IMR-90 (cell line): ENCODE data around the gene ZCCHC24. TPM values are rescaled to one million over a fixed set of nuclear protein-coding genes. Genes with fewer than 3 reads are reported as not detected.
A peak's percentile ranks its signal among the peaks of the same experiment; 100 is the strongest.

Source experiments
- ATAC-seq: fragments of 200-7000 bp; cut with Tn5 transposase; 2 replicates; pipeline ENCODE4 v1.9.1; 2020; ENCODE audit warnings: low read depth, mild to moderate bottlenecking, moderate library complexity
- BruUV-seq: library from RNA; stranded (reverse); fragments of 400-500 nt; replicated peaks from 2 replicates; lab custom pipeline; 2021; lab: Mats Ljungman, UMichigan
- CTCF ChIA-PET: fragments of 300-600 bp; formaldehyde crosslinking; extraction: SDS; loops from one replicate; lab custom pipeline; 2021; ENCODE audit warnings: antibody characterized with exemption; lab: Yijun Ruan, JAX
- POLR2A ChIA-PET: fragments of 300-600 bp; sonication (Branson Sonifier 250); formaldehyde crosslinking; loops from one replicate; lab custom pipeline; 2022; ENCODE audit warnings: antibody characterized with exemption; ENCODE audit not compliant: unreplicated experiment; lab: Charles Lee
- DNase-seq: peaks from one replicate; pipeline ENCODE4 v3.0.0; 2013
- H2AFZ ChIP-seq: replicated peaks from 2 replicates; pipeline ENCODE3; 2013; ENCODE audit warnings: low read length, mild to moderate bottlenecking; ENCODE audit not compliant: poor library complexity
- H2AK5ac ChIP-seq: 2 replicates; pipeline ENCODE4 v1.6.1; 2013; ENCODE audit warnings: low read depth, low read length, inconsistent platforms
- H2AK9ac ChIP-seq: replicated peaks from 2 replicates; pipeline ENCODE3; 2013; ENCODE audit warnings: mild to moderate bottlenecking, low read depth, low read length, moderate library complexity; ENCODE audit not compliant: poor library complexity
- H2BK120ac ChIP-seq: 2 replicates; pipeline ENCODE4 v1.6.1; 2013; ENCODE audit warnings: low read depth, low read length, inconsistent platforms
- H2BK15ac ChIP-seq: 3 replicates; pipeline ENCODE4 v1.6.1; 2013; ENCODE audit warnings: low read depth, low read length, inconsistent platforms
- H2BK20ac ChIP-seq: 2 replicates; pipeline ENCODE4 v1.6.1; 2013; ENCODE audit warnings: low read depth, mild to moderate bottlenecking, inconsistent platforms, low read length, moderate library complexity
- H2BK5ac ChIP-seq: 2 replicates; pipeline ENCODE4 v1.6.1; 2013; ENCODE audit warnings: mild to moderate bottlenecking, low read depth, low read length, inconsistent platforms; ENCODE audit not compliant: poor library complexity, severe bottlenecking
- H3K14ac ChIP-seq: replicated peaks from 2 replicates; pipeline ENCODE4 v1.6.1; 2013; ENCODE audit warnings: low read depth, low read length, inconsistent platforms
- H3K18ac ChIP-seq: 2 replicates; pipeline ENCODE4 v1.6.1; 2013; ENCODE audit warnings: low read depth, low read length, control low read depth
- H3K23ac ChIP-seq: 2 replicates; pipeline ENCODE4 v1.6.1; 2013; ENCODE audit warnings: low read depth, low read length, inconsistent platforms
- H3K27ac ChIP-seq: 2 replicates; pipeline ENCODE4 v1.5.1; 2013; ENCODE audit warnings: mild to moderate bottlenecking, control low read depth, low read length; ENCODE audit not compliant: insufficient read depth
- H3K27me3 ChIP-seq: 2 replicates; pipeline ENCODE4 v1.6.1; 2013; ENCODE audit warnings: low read length; ENCODE audit not compliant: control insufficient read depth, insufficient read depth
- H3K36me3 ChIP-seq: 2 replicates; pipeline ENCODE4 v1.6.1; 2013; ENCODE audit warnings: low read length, mixed read lengths; ENCODE audit not compliant: control insufficient read depth, insufficient read depth
- H3K4ac ChIP-seq: 2 replicates; pipeline ENCODE4 v1.6.1; 2013; ENCODE audit warnings: low read depth, low read length, inconsistent platforms
- H3K4me1 ChIP-seq: 2 replicates; pipeline ENCODE4 v1.6.1; 2013; ENCODE audit warnings: low read length, mixed read lengths; ENCODE audit not compliant: control insufficient read depth, insufficient read depth
- H3K4me2 ChIP-seq: 2 replicates; pipeline ENCODE4 v1.6.1; 2013; ENCODE audit warnings: low read depth, mild to moderate bottlenecking, control low read depth, low read length, moderate library complexity
- H3K4me3 ChIP-seq: 2 replicates; pipeline ENCODE4 v1.5.1; 2013; ENCODE audit warnings: low read depth, mild to moderate bottlenecking, control low read depth, low read length, moderate library complexity; ENCODE audit not compliant: insufficient read depth
- H3K56ac ChIP-seq: 2 replicates; pipeline ENCODE4 v1.6.1; 2013; ENCODE audit warnings: low read length, inconsistent platforms; ENCODE audit not compliant: insufficient read depth; ENCODE audit errors: extremely low read depth
- H3K79me1 ChIP-seq, 2 experiments: 2 replicates each; pipeline ENCODE4 v1.6.1; 2013; ENCODE audit warnings: low read length in 2 of 2, inconsistent platforms in 1 of 2, low read depth in 1 of 2
- H3K9ac ChIP-seq: 2 replicates; pipeline ENCODE4 v1.6.1; 2013; ENCODE audit warnings: low read depth, low read length, control low read depth
- H3K9me1 ChIP-seq: 2 replicates; pipeline ENCODE4 v1.6.1; 2013; ENCODE audit warnings: low read length, inconsistent platforms; ENCODE audit not compliant: insufficient read depth
- H3K9me3 ChIP-seq: 2 replicates; pipeline ENCODE4 v1.6.1; 2013; ENCODE audit warnings: low read length; ENCODE audit not compliant: control insufficient read depth, insufficient read depth
- H4K20me1 ChIP-seq: 2 replicates; pipeline ENCODE4 v1.6.1; 2013; ENCODE audit warnings: low read length, inconsistent platforms; ENCODE audit not compliant: insufficient read depth
- H4K5ac ChIP-seq: 2 replicates; pipeline ENCODE4 v1.6.1; 2013; ENCODE audit warnings: mild to moderate bottlenecking, low read depth, low read length, control low read depth
- H4K8ac ChIP-seq, 2 experiments: 2 replicates each; pipeline ENCODE4 v1.6.1; 2013; ENCODE audit warnings: low read depth in 2 of 2, low read length in 2 of 2, control low read depth in 1 of 2, inconsistent platforms in 1 of 2
- H4K91ac ChIP-seq: 2 replicates; pipeline ENCODE4 v1.6.1; 2013; ENCODE audit warnings: low read depth, low read length, inconsistent platforms; ENCODE audit not compliant: insufficient read depth
- CHD1 ChIP-seq: IDR thresholded peaks from 2 replicates; pipeline ENCODE4 v1.6.1; 2012; ENCODE audit warnings: low read depth, low read length, improper control_type of control experiment
- ELK1 ChIP-seq: fragments of 150-350 bp; IDR thresholded peaks from 2 replicates; pipeline ENCODE4 v1.6.1; 2016; ENCODE audit warnings: low read depth, mild to moderate bottlenecking, low read length, moderate library complexity, borderline replicate concordance
- MAFK ChIP-seq: IDR thresholded peaks from 2 replicates; pipeline ENCODE4 v1.6.1; 2012; ENCODE audit warnings: low read depth, low read length, improper control_type of control experiment
- MAZ ChIP-seq: IDR thresholded peaks from 2 replicates; pipeline ENCODE4 v1.6.1; 2012; ENCODE audit warnings: low read depth, mild to moderate bottlenecking, low read length, improper control_type of control experiment, moderate library complexity, borderline replicate concordance
- SMC3 ChIP-seq: fragments of 150-350 bp; IDR thresholded peaks from 2 replicates; pipeline ENCODE4 v1.6.1; 2016; ENCODE audit warnings: low read depth, mild to moderate bottlenecking, antibody characterized with exemption, low read length, moderate library complexity
- WGBS, 2 experiments: methylation state at CpG; one replicate each; pipeline versions ENCODE4 v1.1.5 to v1.1.7; 2013; ENCODE audit warnings: missing lambda C conversion rate in 2 of 2; ENCODE audit not compliant: insufficient read length in 1 of 2; ENCODE audit errors: extremely low coverage in 2 of 2; 5-methylcytosine and 5-hydroxymethylcytosine counted together
- dilution Hi-C: fragments of 300-500 bp; cut with HindIII; formaldehyde crosslinking; loops from one replicate; pipeline ENCODE4 v1.14.3; 2018; ENCODE audit warnings: low sequenced_read_pairs; ENCODE audit not compliant: unreplicated experiment
- in situ Hi-C: fragments of 300-500 bp; cut with MboI; formaldehyde crosslinking; loops from 3 replicates; pipeline ENCODE4 v1.14.3; 2019; ENCODE audit warnings: low sequenced_read_pairs, inconsistent platforms, mixed read lengths
- intact Hi-C: fragments of 100-400 bp; cut with micrococcal nuclease; formaldehyde crosslinking; loops from 2 replicates; pipeline ENCODE4 v1.10.0; 2022
- polyA plus RNA-seq, 3 experiments: library from polyadenylated mRNA; depleted of rRNA; stranded (reverse); fragments of >200 nt; gene quantifications; 2 replicates each; pipeline ENCODE4 v1.2.3, GENCODE V29; 2012; ENCODE audit warnings: low replicate concordance in 1 of 3
- total RNA-seq: library from RNA; depleted of rRNA; stranded (reverse); fragments of >200 nt; gene quantifications from 2 replicates; pipeline ENCODE4 v1.2.3, GENCODE V29; 2012
- TF ChIP-seq, protein P1 (sequence below): conservative IDR thresholded peaks from 2 replicates; pipeline ENCODE4 v1.5.1; 2012; ENCODE audit warnings: mild to moderate bottlenecking, low read depth, low read length, improper control_type of control experiment

Gene ZCCHC24
- total and polyA plus RNA-seq, 2 of the 4 experiments (the other 2 are of a cell fraction): 15.1 to 25.9 TPM

DNA sequence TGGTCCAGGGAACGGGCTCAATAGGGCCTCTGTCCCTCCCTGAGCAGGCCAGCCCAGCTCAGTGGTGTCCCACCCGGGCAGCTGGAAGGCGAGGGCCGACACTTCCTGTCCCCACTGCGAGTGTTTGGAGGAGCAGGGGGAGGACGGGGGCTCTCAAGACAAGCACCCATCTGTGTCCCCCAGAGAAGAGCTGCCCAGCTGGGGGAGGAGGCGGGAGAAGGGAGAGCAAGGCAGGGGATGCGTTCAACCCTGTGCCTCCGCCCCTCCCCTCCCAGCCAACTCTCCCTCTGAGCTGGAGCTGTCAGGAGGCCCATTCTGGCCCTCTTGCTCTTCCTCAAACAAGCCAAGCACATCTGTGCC, 35.7 kb downstream of the ZCCHC24 start:
- Histone ChIP-seq H2AK5ac (peak overlapping the region; percentile 15; the same call in 1 of the 2 replicates), H3K14ac (0 out of 2 replicates have a peak overlapping the region, but pooled peaks have one; percentile 9), H4K5ac (no peak overlapping the region), H4K8ac (no peak overlapping the region), H3K27me3 (no peaks in the 10 kb centered on the region), H2BK5ac (no peak overlapping the region), H3K18ac (no peak overlapping the region), H3K9me1 (peaks cover 56% of the 10 kb centered on the region), H2BK20ac (no peak overlapping the region), H3K56ac (no peak overlapping the region), H3K9me3 (no peaks in the 10 kb centered on the region), H4K20me1 (peaks cover 56% of the 10 kb centered on the region), H3K4me2 (no peak overlapping the region), H3K9ac (no peak overlapping the region), H3K4me1 (peaks cover 63% of the 10 kb centered on the region), H2BK120ac (no peak overlapping the region), H3K4ac (no peak overlapping the region), H2BK15ac (no peak overlapping the region), H2AK9ac (peak overlapping the region; percentile 13), H3K36me3 (peaks cover 54% of the 10 kb centered on the region), H3K4me3 (no peak overlapping the region), H2AFZ (no peak overlapping the region), H3K79me1 (peaks cover 48 to 69% of the 10 kb centered on the region in 2 experiments), H4K91ac (no peak overlapping the region), H3K23ac (no peak overlapping the region), H3K27ac (no peak overlapping the region)
- no CpG with 5 or more reads among the region's 9 CpGs for WGBS, 2 experiments
- DNase-seq (no peak), ATAC-seq (no peak)
- CTCF ChIA-PET: no interaction called here
- intact Hi-C loops: no loop called here
- POLR2A ChIA-PET: no interaction called here
- in situ Hi-C loops: no loop called here
- TF ChIP-seq ELK1 (no peak), CHD1 (no peak), MAZ (no peak), SMC3 (no peak), MAFK (no peak)
- TF ChIP-seq, protein P1, sequence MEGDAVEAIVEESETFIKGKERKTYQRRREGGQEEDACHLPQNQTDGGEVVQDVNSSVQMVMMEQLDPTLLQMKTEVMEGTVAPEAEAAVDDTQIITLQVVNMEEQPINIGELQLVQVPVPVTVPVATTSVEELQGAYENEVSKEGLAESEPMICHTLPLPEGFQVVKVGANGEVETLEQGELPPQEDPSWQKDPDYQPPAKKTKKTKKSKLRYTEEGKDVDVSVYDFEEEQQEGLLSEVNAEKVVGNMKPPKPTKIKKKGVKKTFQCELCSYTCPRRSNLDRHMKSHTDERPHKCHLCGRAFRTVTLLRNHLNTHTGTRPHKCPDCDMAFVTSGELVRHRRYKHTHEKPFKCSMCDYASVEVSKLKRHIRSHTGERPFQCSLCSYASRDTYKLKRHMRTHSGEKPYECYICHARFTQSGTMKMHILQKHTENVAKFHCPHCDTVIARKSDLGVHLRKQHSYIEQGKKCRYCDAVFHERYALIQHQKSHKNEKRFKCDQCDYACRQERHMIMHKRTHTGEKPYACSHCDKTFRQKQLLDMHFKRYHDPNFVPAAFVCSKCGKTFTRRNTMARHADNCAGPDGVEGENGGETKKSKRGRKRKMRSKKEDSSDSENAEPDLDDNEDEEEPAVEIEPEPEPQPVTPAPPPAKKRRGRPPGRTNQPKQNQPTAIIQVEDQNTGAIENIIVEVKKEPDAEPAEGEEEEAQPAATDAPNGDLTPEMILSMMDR: no peak
- dilution Hi-C loops: no loop called here
- no TSS peak for BruUV-seq
